Transverse colon (tissue), 3 donors: ENCODE results near the gene CD47.

Experiments
- CTCF ChIP-seq, 5 experiments: fragments of 200-600 bp in 3 of 5; fragments of 450-650 bp in 2 of 5; sonication (generic) in 3 of 5; IDR thresholded peaks; 1 replicate in 2 of 5; 2 replicates in 3 of 5; pipeline ENCODE4 v1.5.1; 2016 to 2017; ENCODE audit warnings: antibody characterized with exemption in 5 of 5, inconsistent platforms in 3 of 5, mild to moderate bottlenecking in 2 of 5, moderate library complexity in 1 of 5
- POLR2A ChIP-seq: fragments of 450-650 bp; IDR thresholded peaks from one replicate; pipeline ENCODE4 v1.6.1; 2016; ENCODE audit warnings: antibody characterized with exemption, mild to moderate bottlenecking, moderate library complexity

GRCh38 chr3:108065096-108065495 is 25.7 kb downstream of the CD47 start:
- TF ChIP-seq CTCF (IDR thresholded peaks at IDR 0.05): no peak
- TF ChIP-seq POLR2A: no peak
